ENCODE results near the gene TOMM6. TPM values are rescaled to one million over a fixed set of nuclear protein-coding genes. Genes with fewer than 3 reads are reported as not detected.

Gene TOMM6
- 133 TPM for polyA plus RNA-seq (2013, experiment 1 of 2; ENCODE audit: insufficient read length)
- polyA plus RNA-seq (2013, experiment 2 of 2; ENCODE audit: insufficient read length) = 126 TPM

DNA sequence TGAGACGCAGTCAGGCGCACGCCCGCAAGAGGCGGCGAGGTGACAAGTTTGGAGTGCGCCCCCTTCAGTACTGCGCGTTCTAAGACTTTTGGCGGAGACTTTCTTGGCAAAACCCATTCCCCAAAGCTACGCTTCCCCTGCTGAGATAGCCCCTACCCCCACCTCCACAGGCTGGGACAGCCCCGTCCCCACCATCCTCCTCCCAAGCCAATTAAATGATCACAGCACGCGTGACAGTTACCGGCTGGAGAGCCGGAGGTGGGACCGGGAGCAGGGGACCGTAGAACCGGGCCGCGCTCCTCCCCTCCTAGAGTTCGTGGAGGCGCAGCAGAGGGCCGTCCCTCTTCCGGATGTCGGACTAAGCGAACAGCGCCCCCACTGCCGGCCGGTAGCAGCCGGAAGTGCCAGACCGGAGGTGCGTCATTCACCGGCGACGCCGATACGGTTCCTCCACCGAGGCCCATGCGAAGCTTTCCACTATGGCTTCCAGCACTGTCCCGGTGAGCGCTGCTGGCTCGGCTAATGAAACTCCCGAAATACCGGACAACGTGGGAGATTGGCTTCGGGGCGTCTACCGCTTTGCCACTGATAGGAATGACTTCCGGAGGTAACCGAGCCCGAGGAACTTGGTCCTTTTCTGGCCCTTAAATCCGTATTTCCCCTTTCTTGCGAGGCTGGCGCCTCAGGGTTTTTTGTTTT is at the start of gene TOMM6:
Gene TOMM6 (plus strand): TSS at position 476 of the 699 bp plus-strand sequence. CDS start 4 bp downstream, at position 480.
- DNase-seq = peak; percentile 93

DNA sequence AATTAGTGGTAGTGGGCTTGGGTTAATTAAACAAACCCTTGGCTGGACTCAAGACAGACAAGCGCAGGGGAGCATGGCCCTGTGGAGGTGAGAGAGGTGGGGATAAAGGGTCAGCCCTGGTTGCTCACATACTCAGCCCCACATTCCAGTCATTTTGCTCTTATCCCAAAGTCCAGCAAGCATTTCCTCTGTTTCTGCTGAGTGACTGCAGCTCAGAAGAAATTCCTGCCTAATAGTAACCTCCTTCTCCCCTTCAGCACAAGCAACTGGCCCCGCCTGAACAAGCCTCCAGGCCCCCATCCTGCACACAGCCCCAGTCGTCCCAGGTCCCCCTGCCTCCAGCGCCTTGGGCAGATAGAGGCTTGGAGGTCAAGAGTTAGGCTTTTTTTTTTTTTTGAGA is 48.5 kb upstream of the TOMM6 start:
- DNase-seq = no peak

DNA sequence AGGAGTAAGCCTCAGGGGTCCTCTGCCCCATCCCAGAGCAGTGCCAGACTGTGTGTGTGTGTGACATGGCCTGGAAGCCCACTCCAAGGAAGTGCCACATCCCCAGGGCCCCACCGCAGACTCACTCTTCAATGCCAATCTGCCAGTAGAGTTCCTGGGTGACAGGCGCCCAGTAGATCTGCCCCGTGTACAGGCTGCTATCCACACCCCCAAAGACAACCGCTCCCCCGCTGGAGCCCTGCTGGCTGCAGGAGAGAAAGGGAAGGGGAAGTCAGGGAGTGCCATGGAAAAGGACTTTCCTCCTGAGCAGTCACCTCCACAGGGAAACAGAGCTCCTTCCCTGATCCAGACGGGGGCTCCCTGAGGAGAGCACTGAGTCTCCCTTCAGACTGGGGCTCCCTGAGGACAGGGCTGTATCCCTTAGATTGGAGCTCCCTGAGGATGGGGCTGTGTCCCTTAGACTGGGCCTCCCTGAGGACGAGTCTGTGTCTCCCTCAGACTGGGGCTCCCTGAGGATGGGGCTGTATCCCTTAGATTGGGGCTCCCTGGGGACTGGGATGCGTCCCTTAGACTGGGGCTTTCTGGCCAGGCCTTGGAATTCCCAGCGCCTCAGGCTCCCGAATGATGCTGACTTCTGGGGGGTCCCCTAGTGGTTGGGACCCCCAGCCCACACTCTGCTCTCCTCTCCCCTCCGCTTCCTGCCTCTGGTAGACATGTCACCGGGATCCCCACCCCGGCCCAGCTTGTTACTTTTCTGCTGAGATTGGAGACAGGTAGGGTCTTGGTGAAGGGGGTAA is 46.9 kb upstream of the TOMM6 start:
- no peak for DNase-seq

DNA sequence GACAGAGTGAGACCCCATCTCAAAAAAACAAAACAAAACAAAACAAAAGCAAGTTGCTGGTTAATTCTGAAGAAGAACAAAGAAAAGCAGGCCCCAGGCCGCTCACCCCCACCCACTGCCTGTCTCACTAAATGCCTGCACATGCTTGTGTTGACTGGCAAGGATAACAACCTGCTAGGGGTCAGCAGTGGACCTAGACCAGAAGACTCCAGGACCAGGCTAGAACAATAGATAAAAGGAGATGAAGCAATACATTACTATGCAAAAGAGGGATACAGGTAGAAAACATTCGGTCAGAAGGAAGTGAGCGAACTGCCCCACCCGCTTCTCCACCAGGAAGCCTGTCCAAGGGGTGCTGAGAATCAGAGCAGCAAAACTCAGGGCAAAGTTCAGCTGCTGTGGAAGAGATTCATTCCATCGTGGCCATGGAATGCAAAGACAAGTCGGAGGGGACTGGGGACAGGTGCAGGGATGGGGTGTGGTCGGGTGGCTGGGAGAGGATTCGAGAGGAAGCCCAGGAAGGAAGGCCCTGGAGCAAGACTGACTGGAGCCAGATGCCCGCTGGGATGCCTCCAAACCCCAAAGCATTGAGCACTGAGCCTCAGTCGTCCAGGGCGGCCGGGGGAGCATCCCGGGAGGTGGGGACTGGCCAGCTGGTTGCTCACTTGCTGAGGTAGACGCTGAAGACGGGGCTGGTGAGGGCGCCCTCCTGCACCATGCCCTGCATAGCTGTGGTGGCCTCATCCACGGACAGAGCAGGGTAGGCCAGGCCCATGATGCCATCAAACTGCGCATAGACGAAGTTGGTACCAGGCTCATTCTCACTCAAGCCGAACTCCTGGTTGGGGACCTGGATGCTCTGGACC is 45.6 kb upstream of the TOMM6 start:
- DNase-seq = no peak

DNA sequence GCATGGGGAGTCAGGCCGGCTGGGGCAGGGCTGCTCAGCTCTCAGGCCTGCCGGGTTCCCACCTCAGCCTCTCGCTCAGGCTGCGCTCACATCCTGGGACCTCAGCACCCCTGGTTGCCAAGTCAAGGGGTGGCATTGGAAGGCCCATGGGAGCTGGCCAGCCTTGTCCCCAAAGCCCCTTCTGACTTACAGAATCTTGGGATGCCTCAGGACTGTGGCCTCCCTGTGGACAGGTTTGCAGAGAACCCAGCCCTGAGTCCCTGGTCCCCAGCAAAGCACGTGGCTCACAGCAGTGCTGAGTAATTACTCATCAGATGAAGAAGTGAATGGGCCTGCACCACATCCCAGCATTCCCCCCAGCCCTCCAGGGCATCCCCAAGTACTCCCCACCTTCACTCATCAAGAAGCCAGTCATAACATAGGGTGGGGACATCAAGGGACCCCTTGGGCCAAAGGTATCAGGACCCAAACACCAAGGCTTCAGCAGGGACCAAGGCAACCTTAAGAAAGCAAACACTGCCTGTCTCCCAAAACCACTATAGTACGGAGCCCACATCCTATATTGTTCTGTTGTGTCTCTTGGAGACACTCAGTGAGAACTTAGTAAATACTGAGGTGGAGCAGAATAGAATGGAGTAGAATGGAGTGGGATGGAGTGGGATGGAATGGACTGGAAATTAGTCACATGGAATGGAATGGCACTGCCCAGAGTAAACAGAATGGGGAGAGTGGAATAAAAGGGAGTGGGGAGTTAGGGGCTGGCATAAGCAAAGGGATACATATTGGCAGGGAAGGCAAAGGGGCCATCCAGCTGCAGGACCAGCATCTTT is 43.9 kb upstream of the TOMM6 start:
- no peak for DNase-seq

DNA sequence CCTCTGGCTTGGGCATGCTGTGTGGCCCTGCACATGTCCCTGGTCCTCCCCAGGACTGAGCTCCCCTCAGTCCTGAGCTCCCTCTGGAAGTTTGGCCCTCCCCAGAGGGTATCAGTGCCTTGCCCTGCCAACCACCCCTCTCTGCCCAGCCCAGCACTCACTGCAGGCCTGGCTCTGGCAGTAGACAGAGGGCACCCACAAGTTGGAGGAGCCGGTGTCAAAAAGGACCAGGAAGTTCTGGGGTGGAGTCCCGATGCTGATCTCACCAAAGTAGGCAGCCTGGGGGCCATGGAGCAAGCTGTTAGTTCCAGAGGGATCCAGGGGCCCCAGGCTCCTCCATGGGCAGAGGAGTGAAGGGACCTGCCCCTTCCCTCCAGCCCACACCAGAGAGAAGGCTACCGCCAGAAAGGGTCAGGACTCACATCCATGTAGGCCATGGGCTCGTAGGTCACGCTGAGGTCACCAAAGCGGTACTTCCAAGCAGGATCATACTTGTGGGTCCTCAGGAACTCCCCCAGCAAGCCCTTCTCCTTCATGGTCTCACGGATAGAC is 43.2 kb upstream of the TOMM6 start:
- no peak for DNase-seq

DNA sequence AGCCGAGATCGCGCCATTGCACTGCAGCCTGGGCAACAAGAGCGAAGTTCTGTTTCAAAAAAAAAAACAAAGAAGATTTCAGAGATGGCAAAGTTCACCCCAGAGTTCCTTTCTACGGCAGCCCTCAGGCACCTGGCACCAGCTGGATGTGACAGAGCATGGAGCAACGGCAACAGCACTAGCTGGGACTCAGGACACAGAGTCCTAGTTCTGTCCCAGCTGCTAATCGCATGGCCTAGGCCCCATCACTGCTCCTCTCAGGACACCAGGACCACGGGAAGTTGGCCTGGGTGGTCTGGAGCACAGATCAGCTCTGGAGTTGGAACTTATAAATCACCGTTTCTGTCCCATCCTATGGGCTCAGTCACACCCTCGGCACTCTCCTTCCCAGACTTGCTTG is 41.4 kb upstream of the TOMM6 start:
- no peak for DNase-seq

DNA sequence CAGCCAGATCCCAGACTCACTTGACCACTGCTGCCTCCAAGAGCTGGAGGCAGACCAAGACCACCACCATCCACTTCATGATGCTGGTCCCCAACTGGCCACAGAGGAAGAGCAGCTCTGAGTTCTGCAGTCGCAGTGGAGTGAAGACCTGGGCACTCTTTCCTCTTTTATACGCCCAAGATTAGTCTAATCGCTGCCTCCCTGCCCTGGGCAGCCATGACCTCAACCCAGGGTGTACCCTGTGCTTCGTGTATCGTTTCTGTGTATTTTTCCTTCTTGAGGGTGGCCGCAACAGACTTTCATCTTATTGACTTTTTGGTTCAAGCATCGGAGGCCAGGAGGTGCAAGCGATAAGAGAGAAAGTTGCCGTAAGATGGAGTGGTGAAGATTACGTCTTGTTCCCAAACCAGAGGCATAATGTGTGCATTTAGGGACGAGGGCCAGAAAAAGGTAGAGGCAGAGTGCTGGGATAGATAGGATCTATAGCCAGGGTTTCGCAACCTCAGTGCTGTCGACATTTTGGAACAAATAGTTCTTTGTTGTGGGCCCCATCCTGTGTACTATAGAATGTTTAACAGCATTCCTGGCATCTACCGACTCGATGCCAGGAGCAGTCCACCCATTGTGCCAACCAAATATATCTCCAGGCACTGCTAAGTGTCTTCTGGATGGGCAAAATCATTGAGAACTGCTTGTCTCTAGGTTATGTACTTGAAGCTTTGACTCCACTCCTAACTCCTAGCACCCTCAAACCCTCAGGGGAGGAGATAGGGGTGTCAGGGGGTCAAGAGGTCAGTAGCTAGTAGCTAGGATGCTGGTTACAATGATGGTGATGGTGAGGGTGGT is 40.0 kb upstream of the TOMM6 start, which contains the start of gene PGC:
Gene PGC (minus strand): TSS at position 142 of the 846 bp plus-strand sequence. CDS start 63 bp downstream, at position 79.
- no peak for DNase-seq

DNA sequence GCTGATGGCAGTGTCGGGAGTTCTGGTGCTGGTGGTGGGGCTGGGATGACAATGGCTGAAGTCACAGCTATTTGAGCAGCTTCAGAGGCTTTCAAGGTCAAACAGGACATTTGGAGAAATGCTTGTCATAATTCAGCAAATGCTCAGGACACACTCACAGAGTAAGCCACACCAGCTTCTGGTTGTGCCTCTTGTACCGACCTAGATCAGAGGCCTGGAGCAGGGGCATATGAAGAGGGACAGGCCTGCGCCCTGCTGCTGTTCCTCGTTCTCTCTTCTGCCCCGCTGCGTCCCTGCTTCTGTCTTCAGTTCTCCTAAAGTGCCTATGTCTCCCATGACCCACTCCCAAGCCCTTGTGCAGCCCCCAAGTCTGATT is 39.4 kb upstream of the TOMM6 start:
- DNase-seq = no peak

DNA sequence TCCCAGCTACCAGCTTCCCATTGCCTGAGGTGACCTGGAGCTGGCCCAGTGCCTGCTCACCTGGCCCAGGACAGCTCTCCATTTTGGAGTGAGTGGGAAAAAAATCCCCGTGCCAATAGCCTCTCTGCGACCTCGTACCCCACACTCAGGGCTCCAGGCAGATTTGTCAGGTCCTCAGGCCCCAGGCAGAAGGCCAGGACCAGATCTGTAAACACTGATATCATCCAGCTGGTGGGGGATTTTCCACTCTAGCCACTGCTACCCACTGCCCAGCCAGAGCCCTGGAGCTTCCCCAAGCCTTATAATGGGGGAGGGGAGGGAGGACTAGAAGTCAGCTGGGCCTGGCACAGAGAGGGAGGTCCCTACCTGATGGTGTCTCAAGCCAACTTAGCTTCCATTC is 39.0 kb upstream of the TOMM6 start:
- DNase-seq = no peak

DNA sequence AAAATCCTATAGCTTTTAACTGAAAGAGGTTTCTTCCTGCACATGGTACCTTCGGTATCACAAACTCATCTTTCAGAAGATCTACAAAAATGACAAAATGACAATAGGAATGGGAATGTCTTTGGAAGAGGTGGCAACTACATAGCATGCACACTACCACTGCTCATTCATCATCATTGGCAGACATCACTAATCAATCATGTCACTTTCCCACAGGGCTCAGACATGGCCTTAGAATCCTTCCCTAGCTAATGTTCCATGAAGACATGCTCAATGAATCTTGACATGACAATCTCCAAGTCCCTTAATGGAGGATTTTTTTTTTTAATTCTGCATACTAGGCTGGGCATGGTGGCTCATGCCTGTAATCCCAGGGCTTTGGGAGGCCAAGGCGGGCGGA is 37.1 kb upstream of the TOMM6 start:
- DNase-seq = no peak

DNA sequence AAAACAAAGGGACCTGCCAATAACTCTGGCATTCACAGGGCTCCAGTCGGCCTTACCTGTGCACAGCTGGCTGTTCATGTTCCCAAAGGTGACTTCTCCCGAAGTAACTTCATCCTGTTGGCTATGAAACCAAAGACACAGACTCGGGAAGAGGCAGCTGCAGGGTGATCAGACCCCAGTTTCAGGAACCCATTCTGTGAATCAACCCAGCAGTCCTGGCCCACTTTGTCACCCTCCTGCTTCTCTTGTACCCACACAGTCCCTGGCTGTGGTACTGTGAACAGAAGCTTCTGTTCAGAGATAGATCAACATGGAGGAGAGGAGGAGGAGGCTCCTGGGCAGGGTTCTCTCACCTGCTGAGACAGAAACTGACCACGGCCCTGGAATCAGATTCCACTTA is 31.6 kb upstream of the TOMM6 start:
- no peak for DNase-seq

DNA sequence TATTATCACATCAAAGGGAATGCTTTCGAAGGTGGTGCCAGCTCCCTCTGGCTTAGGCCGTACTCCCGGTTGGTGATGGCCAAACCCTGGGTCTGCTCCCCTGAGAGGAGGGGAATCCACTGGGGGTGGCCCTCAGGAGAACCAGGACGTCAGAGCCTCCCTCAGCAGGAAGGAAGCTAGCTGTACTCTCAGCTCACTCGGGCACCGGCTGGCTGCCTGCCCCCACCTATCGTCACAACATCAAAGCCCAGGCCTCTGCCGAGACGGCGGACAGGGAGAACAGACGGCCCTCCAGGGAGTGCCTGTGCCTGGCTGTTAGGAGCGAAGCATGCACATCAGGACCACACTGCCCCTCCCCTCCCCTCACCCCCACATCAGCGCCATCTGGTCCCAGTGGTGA is 31.1 kb upstream of the TOMM6 start:
- no peak for DNase-seq

DNA sequence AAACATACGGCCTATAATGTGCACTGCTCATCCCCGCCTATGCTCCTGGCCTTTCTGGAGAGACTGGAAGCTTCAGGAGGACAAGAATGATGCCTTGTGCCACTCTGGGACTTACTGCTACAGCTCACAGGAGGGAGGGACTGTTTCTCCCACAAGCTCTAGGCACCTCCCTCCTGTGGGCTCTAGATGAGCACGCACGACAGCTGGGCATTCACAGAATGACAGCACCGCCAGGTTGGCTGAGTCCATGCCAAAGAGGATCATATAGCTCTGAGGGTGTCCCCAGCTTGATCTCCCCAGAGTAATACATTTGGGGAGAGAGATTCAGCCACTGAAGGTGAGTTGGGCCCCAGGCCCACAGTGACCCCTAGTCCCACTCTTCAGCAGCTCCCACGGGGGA is 30.2 kb upstream of the TOMM6 start:
- no peak for DNase-seq

DNA sequence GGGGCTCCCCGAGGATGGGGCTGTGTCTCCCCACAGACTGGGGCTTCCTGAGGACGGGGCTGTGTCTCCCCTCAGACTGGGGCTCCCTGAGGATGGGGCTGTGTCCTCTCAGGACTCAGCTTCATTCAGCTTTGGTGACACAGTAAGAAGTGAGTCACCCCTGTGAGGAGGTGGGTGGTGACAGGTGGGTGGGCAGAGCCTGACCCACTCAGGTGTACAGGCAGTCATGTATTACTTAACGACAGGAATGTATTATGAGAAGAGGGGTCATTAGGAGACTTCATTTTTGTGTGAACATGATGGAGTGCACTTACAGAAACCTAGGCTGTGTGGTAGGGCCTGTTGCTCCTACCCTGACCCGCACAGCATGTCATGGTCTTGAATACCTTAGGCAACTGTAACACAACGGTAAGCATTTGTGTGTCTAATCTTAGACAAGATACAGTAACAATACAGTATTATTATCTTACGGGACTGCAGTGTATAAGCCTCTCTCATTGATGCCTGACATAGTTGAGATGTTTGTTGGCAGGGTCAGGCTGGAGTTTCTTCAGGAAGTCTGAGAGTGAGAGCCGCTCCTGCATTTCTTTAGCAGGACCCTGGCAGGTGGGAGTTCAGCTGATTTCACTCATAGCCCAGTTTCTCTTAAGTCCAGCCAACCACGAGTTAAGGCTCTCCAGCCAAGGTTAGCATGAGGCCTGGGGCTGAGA is 29.4 kb upstream of the TOMM6 start:
- DNase-seq = no peak

DNA sequence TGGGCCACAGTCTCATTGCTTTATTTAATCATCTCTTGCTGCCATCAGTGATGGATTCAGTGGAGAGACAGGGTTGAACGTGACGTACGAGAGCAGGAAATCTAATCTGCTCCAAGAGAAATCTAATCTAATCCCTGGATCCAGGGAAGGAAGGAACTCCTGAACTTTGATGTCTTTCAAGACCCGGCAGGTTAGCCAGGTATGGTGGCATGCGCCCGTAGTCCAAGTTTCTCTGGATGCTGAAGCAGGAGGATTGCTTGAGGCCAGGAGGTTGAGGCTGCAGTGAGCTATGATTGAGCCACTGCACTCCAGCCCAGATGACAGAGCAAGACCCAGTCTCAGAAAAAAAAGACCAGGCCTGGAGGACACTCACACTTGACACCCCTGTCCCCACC is 28.9 kb upstream of the TOMM6 start:
- DNase-seq = no peak

DNA sequence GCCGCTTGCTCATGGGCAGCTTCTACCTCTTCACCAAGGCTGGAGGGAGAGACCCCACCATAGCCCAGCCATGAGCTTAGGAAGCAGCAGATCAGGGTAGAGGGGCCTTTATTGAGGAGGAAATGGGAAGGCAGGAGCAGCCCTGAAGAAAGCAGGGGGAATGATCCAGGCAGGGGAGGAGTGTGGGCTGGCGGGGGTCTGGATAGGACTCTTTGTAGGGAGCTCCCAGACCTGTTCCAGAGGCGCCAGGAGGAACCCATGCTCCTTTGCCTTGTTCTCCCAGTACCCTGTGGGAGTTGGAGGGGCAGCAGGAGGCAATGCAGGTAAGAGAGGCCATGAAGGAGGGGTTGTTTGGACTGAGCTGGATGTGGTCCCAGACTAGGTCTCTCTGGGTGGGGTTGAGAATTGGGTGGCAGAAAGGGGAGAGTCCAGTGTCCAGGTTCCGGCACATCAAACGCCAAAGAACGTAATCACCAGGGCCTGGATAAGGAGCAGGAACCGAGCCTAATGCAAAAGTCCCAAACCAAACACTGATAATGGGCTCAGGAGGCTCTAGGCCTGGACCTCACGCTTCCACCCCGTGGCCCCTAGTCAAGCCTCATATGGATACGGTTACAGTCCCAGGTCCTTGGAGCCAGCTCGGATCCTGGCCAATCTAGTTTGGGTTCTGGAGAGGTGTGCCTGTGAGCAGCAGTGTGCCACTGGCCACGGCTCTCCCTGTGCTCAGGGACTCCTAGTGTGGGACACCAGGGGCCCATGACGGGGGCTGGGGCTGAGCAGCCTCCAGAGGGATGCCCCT is 28.2 kb upstream of the TOMM6 start:
- DNase-seq = no peak

DNA sequence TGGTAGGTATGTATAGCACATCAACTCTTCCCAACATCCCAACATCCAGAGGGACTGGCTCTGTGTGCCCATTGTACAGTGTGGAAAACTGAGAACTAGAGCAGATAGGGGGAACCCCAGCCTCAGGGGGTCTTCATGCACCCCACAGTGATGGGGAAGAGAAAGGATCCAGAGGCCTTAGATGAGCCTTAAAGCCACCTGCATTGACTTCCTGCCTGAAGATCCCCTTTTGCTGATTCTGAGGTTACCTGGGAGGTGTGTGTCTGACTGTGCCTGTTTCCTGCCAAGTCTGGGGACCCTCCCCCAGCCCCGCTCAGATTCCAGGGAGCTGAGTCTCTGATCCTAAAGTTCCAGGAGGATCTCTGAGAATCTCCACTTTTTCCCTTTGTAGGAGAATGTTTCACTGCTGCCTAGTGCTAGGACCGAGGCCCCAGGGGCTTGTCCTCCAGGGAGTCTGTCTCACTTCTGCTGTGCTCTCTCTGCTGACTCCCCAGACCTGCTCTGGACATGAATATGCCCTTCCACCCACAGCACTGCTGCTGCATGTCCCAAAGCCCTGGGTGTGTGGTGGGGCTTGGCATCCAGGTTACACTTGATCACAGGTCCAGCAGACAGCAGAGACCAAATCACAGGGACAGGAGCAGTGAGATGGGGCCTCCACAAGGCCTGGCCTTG is 27.5 kb upstream of the TOMM6 start:
- DNase-seq = no peak

DNA sequence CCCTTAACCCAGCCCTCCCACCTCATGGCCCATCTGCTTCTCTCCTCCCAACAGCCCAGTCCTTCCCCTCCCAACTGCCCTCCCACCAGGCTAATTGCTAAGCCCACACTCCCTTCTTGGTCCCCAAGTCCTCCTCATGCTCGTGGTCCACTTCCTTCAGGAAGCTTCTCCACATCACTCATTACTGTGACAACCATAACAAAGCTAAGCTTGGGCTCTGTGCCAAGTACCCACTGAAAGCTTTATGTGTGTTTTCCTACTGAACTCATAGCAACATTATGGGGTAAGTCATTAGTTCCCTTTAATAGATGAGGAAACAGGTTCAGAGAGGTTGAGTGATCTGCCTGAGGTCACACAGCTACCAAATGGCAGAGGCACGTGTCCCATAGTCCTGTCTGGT is 24.0 kb upstream of the TOMM6 start:
- no peak for DNase-seq
